T follicular helper cell (primary cell): Measurements from ENCODE around the gene MYLK4.

Source experiments
- DNase-seq: peaks from one replicate; pipeline ENCODE4 v3.0.0-alpha.2; 2020; ENCODE audit warnings: low read depth

MYLK4 gene

DNA sequence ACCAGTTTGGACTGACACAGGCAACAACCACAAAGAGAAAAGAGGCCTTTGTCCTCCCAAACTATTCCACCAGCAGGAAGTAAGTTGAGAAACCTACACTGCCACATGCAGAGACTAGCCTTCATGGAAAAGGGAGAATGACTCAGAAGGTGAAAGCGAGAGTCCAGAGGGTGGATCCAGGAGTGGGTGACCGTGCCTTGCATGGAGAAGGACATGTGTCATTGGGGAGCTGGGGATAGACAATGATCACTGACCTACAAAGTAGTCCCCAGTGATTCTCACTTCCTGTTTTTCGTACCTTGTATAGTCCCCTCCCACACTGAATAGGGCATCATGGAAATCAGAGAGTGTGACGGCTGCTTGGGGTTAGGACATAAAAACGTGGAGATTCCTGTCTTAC lies 91.9 kb downstream of the MYLK4 start:
- no peak for DNase-seq

GRCh38 chr6:2656460-2657079 lies 94.2 kb downstream of the MYLK4 start:
- DNase-seq = no peak

DNA sequence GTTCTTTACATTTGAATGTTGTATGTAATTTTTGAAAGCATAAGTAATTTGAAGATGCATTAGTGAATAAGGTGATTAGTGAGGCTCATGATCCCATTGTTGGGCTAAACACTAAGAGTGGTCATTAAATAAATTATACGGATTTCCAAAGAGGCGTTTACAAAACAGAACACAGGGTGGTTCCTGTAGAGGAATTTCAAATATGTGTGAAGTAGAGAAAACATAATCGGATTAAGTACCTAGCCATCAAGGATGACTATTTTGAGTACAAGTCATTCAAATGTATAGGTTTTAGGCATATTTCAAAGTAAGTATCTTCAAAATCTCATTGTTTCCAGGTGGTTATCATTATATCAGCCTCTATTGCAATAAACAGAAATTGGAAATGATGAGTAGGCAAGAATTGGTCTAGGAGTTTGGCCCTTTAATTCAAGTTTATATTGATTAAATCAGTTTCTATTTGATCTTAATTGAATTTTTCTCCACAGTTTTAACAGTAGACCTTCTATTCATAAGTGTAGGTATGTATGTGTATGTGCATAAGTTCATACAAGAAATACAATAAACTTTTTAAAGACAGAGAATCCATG lies 94.8 kb downstream of the MYLK4 start:
- DNase-seq = no peak

DNA sequence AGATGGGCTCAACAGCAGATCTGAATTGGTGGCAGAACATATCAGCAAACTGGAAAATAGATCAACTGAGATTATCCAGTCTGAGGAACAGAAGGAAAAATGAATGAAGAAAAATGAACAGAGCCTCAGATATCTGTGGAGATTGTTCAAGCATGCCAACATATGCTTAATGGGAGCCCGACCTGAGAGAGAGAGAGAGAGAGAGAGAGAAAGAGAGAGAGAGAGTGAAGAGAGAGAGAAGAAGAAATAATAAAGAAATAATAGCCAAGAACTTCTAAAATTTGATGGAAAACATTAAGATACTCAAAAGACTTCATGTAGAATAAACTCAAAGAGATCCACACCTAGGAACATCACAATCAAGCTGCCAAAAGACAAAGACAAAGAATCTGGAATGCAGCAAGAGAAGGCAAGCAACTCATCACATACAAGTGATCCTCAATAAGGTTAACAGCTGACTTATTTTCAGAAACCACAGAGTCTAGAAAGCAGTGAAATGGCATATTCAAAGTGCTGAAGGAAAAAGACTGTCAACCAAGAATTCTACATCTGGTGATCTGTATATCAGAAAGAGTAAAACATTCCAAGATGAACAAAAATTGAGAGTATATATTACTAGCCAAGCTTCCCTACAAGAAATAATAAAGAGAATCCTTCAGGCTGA lies 97.2 kb downstream of the MYLK4 start:
- no peak for DNase-seq

GRCh38 chr6:2652611-2653010 lies 98.1 kb downstream of the MYLK4 start:
- DNase-seq = no peak

DNA sequence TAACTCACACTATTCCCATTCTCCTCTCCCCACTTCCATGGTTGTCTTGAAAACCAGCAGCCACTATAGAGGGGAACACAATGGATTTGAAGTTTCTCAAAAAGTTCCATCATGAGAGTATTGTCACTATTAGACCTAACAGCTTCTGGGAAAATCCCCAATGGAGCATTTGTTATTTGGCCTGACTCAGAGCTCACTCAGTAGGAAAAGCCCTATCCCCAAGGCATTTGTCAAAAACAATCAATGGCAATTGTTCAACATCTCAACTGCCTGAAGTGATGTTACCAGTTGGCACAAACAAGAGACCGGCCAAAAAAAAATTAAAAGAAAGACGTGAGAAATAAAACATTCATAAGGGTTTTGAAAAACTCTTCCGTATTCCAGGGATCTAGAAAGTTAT lies 98.8 kb downstream of the MYLK4 start:
- DNase-seq = no peak

DNA sequence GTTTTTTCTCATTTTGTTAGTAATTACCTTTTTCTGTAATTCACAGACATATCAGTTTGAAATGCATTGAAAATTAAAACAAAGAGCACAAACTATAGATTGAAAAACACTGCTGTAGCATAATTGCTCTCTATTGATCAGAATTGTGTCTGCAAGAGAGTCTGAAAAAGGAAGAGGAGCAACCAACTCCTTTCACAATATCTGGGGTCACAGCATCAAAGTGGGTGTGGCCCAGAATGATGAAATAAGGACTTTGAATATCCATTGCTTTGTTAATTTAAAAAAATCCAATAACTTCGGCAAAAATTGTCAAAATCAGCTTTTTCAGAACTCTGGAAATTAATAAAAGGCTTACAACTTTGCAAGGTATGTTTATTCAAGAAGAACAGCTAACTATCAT lies 99.2 kb downstream of the MYLK4 start:
- DNase-seq = no peak

- no peak for DNase-seq
Measured at GRCh38 chr6:2646346-2646745, 104.4 kb downstream of the MYLK4 start.

DNA sequence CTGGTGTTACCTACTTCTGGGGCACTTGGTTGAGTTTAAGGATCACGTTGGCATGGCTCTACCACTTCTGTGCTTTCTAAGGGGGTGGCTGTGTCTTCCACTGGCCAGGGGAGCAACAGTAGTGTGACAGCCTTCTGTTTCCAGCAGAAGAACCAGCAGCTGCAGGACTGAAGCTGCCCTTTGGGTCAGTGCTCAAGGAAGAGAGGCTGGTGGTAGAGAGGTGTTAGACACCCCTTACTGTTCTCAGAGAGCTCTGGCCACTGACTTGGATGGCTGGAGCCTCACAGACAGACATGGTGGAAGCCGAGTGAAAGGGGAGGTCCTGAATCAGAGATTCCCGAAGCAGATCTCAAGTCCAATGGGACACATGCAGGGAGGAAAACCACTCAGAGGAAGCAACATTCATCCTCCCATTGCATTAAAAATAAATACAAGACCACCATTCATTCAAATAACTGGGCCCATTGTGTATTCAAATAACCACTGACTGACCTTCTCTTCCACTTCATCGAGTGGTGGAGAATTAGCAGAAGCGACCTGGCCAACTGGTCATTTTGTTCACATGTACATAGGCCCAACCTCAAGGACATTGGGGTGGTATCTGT lies 106.7 kb downstream of the MYLK4 start:
- no peak for DNase-seq

- no peak for DNase-seq
Measured at GRCh38 chr6:2643130-2643529, 107.6 kb downstream of the MYLK4 start.

- no peak for DNase-seq
Measured at GRCh38 chr6:2641044-2641725, 109.5 kb downstream of the MYLK4 start.

DNA sequence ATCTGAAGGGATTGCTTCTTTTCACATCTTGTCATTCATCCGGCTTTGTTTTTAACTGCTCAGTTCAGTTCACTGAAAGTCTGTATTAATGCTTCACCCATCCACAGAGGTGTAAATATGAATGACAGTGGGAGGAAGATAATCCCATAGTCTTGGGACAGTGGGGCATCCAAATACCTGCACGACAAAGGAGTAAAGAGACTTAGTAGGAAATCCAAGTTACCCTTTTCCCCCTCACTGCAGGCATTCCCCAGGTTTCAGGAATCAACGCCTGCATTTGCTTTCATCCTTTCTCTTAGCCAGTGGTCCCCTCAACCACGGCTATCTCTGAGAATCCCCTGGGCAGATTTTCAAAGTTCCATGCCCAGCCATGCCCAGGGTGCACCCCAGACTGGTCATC lies 110.2 kb downstream of the MYLK4 start:
- DNase-seq = no peak

DNA sequence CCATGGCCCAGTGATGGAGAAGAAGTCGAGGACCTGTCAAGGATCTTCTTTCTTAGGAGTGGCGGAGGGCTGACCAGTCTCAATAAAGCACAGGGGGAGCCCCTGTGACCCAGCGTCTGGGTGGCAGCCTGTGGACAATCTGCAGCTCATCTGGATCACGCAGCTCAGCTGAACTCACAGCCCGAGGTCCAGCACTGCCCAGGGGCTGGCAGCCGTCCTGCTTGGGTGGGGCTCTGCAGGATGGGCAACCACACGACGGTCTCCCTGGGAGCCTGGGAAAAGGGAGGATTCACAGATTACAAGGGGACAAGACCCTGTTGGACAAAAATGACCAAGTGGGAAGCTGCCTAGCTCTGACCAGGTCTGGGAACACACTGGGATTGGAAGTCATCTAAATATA lies 110.8 kb downstream of the MYLK4 start:
- DNase-seq = no peak

DNA sequence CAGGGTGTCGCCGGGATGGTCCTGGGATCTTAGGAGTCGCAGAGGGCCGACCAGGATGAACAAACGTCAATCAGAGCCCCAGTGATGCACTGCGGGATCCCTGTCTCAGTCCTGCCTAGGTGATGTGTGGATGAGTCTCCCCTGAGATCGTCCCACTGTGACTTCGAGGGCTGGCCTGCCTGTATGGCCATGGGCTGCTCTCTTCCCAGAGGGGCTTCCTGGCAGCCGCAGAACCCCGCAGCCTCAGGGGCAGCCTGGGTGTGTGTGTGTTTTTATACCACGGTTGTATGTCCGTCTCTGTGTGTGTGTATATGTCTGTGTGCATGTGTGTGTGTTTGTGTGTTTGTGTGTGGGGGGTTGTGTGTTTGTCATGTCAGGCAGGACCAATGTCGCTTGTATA lies 111.6 kb downstream of the MYLK4 start:
- DNase-seq = no peak

DNA sequence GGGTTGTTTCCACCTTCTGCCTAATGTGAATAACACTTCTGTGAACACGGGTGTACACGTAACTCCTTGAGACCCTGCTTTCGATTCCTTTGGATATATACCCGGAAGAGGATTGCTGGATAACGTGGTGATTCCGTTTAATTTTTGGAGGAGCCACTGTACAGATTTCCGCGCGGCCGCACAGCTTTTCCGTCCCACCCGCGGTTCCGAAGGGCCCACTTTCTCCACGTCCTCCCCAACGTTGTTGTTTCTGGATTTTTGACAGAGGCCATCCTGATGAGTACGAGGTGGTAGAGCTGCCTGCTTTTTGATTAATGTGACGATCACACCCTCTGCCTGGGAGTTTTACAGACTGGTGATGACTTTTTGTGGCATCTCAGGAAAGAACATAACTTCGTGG lies 114.0 kb downstream of the MYLK4 start:
- no peak for DNase-seq

DNA sequence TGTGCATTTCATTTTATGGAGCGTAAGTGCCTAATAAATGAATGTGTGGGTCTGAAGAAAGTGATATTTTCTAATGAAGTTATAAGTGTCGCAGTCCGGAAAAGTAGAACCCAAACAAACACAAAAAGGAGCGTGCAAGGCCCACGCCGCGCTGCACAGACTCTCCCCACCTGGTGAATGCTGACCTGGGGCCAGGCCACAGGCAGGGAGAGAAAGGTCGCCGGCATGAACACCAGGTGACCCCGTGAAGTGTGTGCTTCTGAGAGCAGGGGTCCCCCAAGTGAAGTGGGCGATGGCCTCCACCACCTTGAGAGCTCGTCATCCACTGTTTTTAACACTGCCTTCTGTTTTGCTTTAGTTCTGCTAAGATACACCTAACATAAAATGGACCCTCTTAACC lies 114.8 kb downstream of the MYLK4 start:
- DNase-seq = no peak

GRCh38 chr6:2634139-2634964 lies 116.4 kb downstream of the MYLK4 start:
- peak; percentile 67 for DNase-seq

- DNase-seq = no peak
Measured at GRCh38 chr6:2633736-2634135, 117.0 kb downstream of the MYLK4 start.

DNA sequence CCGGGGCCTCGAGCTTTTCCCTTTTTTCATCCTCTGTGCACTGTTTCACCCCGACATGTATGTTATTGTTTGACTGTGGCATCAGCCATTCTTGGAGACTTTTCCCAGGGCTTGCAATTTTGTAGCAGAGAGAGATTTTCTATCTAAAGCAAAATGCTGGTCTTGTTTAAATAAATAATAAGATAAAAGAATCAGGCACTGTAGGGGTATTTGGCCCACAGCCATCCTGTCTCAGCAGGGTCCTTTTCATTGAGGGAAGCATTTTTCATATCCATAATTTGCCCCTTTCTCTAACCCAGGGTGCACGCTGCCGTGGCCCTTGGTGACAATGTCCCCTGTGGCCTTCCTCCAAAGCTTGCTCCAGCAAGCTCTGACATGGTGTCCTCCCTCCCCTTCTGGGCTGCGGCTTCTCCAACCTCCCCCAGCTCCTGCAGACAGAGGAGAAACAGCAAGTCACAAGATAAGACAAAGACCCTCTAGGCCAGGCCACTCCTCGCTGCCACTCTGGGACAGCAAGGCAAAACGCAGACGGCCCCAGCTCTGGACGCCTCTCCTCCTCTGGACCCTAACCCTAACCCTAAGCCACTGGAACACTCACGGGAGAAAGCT lies 117.6 kb downstream of the MYLK4 start:
- DNase-seq = no peak

DNA sequence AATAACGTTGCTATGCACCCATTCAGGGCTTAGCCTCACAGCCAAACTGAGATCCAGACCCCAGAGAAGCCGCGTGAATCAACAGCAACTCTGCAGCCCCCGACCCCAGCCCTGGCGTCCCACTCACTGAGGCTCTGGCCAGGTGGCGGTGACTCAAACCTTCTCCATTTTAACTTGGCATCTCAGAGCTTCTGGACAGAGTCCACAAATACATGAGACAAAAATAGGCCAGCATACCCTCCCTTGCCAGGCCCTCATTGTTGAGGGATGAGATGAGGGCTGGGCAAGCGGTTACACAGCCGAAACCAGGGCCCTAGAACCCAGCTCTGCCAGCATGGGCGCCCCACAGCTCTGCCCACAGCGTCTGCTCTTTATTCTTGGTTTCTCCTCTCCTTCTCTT lies 118.4 kb downstream of the MYLK4 start:
- DNase-seq = no peak

GRCh38 chr6:2630891-2631571 lies 119.7 kb downstream of the MYLK4 start:
- DNase-seq = no peak
